Natural killer cell (primary cell): Measurements from ENCODE around the gene MYCN. TPM values are rescaled to one million over a fixed set of nuclear protein-coding genes. Genes with fewer than 3 reads are reported as not detected.
"Not testable (repeated sequence)": the region's sequence is repeated elsewhere in the genome, so short reads cannot be mapped to it uniquely, and the experiment has no call there.

Experiments used
- ATAC-seq, 3 donors: fragments of 150-1000 bp in 2 of 3; fragments of 200-7000 bp in 1 of 3; cut with Tn5 transposase; 1 replicate in 1 of 3; 2 replicates in 2 of 3; pipeline ENCODE4 v1.10.0; 2021; ENCODE audit warnings: mild to moderate bottlenecking in 2 of 3, moderate library complexity in 2 of 3
- DNase-seq, 2 donors: peaks; one replicate each; pipeline versions ENCODE4 v3.0.0 to v3.0.0-alpha.2; 2013 to 2021; ENCODE audit warnings: mixed read lengths in 1 of 2
- H3K27ac ChIP-seq: one replicate; pipeline ENCODE4 v1.5.1; 2013; ENCODE audit warnings: mild to moderate bottlenecking, low read length
- H3K27me3 ChIP-seq: one replicate; pipeline ENCODE4 v1.6.1; 2013; ENCODE audit warnings: low read length; ENCODE audit not compliant: control insufficient read depth, insufficient read depth
- H3K36me3 ChIP-seq: one replicate; pipeline ENCODE4 v1.6.1; 2013; ENCODE audit warnings: low read length; ENCODE audit not compliant: control insufficient read depth, insufficient read depth
- H3K4me1 ChIP-seq: one replicate; pipeline ENCODE4 v1.6.1; 2013; ENCODE audit warnings: low read length; ENCODE audit not compliant: control insufficient read depth, insufficient read depth
- H3K4me3 ChIP-seq: one replicate; pipeline ENCODE4 v1.5.1; 2013; ENCODE audit warnings: low read length
- H3K9me3 ChIP-seq: one replicate; pipeline ENCODE4 v1.6.1; 2013; ENCODE audit warnings: low read length; ENCODE audit not compliant: control insufficient read depth, insufficient read depth
- H3K27ac Mint-ChIP-seq, 2 donors: one replicate each; pipeline ENCODE4 v1.8.0; 2022; ENCODE audit warnings: mild to moderate bottlenecking in 2 of 2, mixed read lengths in 2 of 2, moderate library complexity in 1 of 2
- H3K27me3 Mint-ChIP-seq, 2 donors: one replicate each; pipeline ENCODE4 v1.8.0; 2022; ENCODE audit warnings: low read depth in 2 of 2, mixed read lengths in 2 of 2
- H3K36me3 Mint-ChIP-seq: one replicate; pipeline ENCODE4 v1.8.0; 2022; ENCODE audit warnings: mixed read lengths
- H3K4me1 Mint-ChIP-seq, 2 donors: one replicate each; pipeline ENCODE4 v1.8.0; 2022; ENCODE audit warnings: mixed read lengths in 2 of 2
- H3K4me3 Mint-ChIP-seq: one replicate; pipeline ENCODE4 v1.8.0; 2022; ENCODE audit warnings: mild to moderate bottlenecking, moderate library complexity, mixed read lengths
- H3K9me3 Mint-ChIP-seq, 2 donors: one replicate each; pipeline ENCODE4 v1.8.0; 2022; ENCODE audit warnings: mixed read lengths in 2 of 2
- WGBS: methylation state at CpG from one replicate; pipeline ENCODE4 v1.1.7; 2013; ENCODE audit warnings: missing lambda C conversion rate; ENCODE audit not compliant: insufficient coverage; 5-methylcytosine and 5-hydroxymethylcytosine counted together
- intact Hi-C: fragments of 100-400 bp; cut with micrococcal nuclease; formaldehyde crosslinking; loops from one replicate; pipeline ENCODE4 v1.14.2; 2022
- total RNA-seq, 4 donors: library from RNA; stranded (reverse); fragments of 120-200 nt in 1 of 4; gene quantifications; one replicate each; pipeline versions ENCODE4 v1.2.3 to v1.2.4, GENCODE V29; 2013 to 2022
- TF ChIP-seq, protein P1 (sequence below): fragments of 200-600 bp; IDR thresholded peaks from one replicate; pipeline ENCODE4 v1.8.0; 2022; ENCODE audit warnings: antibody characterized with exemption

MYCN gene
- total RNA-seq, 3 donors from 2014 or later (not counting 1 experiment from before 2014, with no cell fraction given), result 0.18 TPM; not detected in 2

DNA sequence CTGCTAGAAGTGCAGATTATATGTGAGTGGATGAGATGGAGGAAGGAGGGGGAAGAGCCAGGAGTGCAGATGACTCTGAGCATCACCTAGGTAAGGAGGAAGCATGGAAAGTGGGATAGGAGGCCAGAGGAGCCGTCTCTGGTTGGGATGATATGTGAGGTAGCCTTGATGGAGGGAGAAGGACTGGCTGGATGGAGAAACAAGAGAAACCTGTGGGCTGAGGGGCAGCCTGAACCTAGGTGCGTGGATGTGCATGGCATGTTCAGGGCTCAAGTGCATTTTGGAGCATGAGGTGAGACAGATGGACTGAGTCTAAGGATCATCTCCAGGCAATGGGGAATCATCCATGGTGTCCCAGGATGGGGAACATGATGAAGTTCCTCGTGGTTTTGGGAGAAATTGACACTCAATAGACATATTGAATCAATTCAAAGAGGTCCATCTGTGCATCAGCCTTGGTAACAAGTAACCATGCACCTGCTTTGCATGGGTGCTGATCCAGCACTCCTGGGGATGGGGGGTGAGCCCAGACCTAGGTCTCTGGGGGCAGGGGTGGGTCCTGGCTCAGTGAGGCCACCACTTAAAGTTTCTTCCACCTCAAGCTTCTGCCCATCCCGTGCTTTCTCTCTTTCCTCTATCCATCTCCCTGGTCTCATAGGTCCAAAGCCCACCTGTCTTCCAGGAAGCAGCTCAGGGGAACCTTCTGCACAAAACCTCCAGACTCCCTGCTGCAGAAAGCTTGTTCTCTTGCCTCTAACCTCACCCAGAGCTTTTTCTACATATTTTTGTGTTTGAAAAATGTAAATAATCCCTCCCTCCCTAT, 19.2 kb downstream of the MYCN start:
- Histone ChIP-seq H3K4me1 (no peaks in the 10 kb centered on the region), H3K9me3 (no peaks in the 10 kb centered on the region), H3K27me3 (no peaks in the 10 kb centered on the region), H3K27ac (no peak overlapping the region), H3K36me3 (no peaks in the 10 kb centered on the region), H3K4me3 (no peak overlapping the region)
- WGBS, result 66% methylated on average over 4 of the region's 4 CpGs
- intact Hi-C loops, result no loop called here
- no peak for DNase-seq
- no peaks in the 10 kb centered on the region for H3K9me3 Mint-ChIP-seq
- H3K4me1 Mint-ChIP-seq, result peaks cover 0 to 4% of the 10 kb centered on the region in 2 donors
- no peak for ATAC-seq
- H3K36me3 Mint-ChIP-seq, result no peaks in the 10 kb centered on the region
- no peak overlapping the region for H3K4me3 Mint-ChIP-seq
- H3K27me3 Mint-ChIP-seq, result no peaks in the 10 kb centered on the region
- TF ChIP-seq, protein P1, sequence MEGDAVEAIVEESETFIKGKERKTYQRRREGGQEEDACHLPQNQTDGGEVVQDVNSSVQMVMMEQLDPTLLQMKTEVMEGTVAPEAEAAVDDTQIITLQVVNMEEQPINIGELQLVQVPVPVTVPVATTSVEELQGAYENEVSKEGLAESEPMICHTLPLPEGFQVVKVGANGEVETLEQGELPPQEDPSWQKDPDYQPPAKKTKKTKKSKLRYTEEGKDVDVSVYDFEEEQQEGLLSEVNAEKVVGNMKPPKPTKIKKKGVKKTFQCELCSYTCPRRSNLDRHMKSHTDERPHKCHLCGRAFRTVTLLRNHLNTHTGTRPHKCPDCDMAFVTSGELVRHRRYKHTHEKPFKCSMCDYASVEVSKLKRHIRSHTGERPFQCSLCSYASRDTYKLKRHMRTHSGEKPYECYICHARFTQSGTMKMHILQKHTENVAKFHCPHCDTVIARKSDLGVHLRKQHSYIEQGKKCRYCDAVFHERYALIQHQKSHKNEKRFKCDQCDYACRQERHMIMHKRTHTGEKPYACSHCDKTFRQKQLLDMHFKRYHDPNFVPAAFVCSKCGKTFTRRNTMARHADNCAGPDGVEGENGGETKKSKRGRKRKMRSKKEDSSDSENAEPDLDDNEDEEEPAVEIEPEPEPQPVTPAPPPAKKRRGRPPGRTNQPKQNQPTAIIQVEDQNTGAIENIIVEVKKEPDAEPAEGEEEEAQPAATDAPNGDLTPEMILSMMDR, result no peak
- H3K27ac Mint-ChIP-seq, result no peak overlapping the region

DNA sequence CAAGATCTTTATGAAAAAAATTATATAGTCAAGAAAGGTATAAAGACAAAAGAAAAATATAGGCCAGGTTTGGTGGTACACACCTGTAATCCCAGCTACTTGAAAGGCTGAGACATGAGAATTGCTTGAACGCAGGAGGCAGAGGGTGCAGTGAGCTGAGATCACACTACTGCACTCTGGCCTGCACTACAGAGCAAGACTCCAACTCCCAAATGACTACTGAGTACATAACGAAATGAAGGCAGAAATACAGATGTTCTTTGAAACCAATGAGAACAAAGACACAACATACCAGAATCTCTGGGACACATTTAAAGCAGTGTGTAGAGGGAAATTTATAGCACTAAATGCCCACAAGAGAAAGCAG, 19.8 kb downstream of the MYCN start:
- not testable (repeated sequence) for H3K36me3 Mint-ChIP-seq

DNA sequence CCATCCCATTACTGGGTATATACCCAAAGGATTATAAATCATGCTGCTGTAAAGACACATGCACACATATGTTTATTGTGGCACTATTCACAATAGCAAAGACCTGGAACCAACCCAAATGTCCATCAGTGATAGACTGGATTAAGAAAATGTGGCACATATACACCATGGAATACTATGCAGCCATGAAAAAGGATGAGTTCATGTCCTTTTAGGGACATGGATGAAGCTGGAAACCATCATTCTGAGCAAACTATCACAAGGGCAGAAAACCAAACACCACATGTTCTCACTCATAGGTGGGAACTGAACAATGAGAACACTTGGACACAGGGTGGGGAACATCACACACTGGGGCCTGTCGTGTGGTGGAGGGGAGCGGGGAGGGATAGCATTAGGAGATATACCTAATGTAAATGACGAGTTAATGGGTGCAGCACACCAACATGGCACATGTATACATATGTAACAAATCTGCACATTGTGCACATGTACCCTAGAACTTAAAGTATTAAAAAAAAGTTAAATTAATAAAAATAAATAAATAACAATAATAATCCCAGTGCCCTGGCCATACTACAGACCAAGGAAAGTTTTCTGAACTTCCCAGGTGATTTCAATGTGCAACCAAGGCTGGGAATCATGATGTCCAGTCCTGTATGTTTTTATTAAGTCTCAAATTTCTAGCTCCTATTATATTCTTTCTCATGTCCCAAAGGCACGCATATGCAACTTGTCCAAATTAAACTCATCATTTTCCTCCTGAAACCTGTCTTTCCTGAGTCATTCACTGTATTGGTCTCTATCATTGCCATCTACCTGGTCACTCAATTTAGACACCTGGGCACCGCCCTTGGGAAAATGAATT, 23.0 kb downstream of the MYCN start:
- intact Hi-C loops, H3K9me3 Mint-ChIP-seq, ATAC-seq, H3K36me3 Mint-ChIP-seq, H3K9me3 ChIP-seq, H3K27me3 ChIP-seq, H3K27ac ChIP-seq, H3K4me3 Mint-ChIP-seq, DNase-seq, H3K4me3 ChIP-seq, H3K36me3 ChIP-seq, H3K27me3 Mint-ChIP-seq: not testable (repeated sequence)
- WGBS, result 94% methylated on average over 2 of the region's 5 CpGs
- peaks cover 20 to 32% of the 10 kb centered on the region in 2 donors for H3K4me1 Mint-ChIP-seq
- peak overlapping the region in 1 of 2 donors; percentile 29 for H3K27ac Mint-ChIP-seq
- H3K4me1 ChIP-seq, result peaks cover 17% of the 10 kb centered on the region

More for the DNA sequence above, 19.8 kb downstream of the MYCN start:
- ATAC-seq, H3K27ac ChIP-seq, intact Hi-C loops, H3K36me3 ChIP-seq, H3K27me3 ChIP-seq, H3K4me1 Mint-ChIP-seq, H3K27ac Mint-ChIP-seq, H3K27me3 Mint-ChIP-seq, DNase-seq, H3K9me3 ChIP-seq, H3K4me3 Mint-ChIP-seq, H3K4me3 ChIP-seq, H3K4me1 ChIP-seq, H3K9me3 Mint-ChIP-seq: not testable (repeated sequence)
- 65% methylated on average over 2 of the region's 2 CpGs for WGBS

DNA sequence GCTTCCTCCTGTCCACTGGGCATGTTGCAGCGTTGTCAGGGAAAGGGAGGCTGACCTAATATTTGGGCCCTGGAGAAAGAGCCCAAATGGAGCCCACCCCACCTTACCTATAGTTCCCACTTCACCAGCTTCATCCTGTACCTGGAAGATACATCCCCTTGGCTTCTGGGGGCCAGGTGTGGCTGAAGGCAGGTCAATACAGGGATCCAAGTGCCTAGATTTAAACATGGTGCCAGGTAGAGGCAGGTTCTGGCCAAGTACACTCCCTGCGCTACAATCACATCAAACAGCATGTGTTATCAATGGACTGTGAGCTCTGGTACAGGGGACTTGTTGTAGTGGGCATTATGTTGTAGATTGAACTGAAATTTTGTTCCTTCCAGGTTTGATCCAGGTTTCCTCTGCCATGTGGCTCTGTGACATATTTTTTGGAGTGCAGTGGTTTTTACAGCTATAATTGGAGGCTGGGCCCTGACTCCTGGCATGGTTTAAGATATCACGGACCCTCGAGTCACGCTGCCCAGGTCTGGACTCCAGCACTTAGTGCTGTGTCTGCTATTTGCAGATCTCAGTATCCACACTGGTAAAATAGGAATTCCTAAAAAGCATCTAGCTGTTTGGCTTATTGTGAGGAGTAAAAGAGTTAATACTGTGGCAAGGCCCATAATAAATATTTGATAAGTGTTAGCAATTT, 23.8 kb downstream of the MYCN start:
- Mint-ChIP-seq H3K36me3 (no peaks in the 10 kb centered on the region), H3K27me3 (no peaks in the 10 kb centered on the region), H3K27ac (peak overlapping the region in 1 of 2 donors; percentile 29), H3K4me3 (no peak overlapping the region), H3K9me3 (no peaks in the 10 kb centered on the region), H3K4me1 (peaks cover 20 to 32% of the 10 kb centered on the region in 2 donors)
- Histone ChIP-seq H3K9me3 (no peaks in the 10 kb centered on the region), H3K4me3 (no peak overlapping the region), H3K4me1 (peaks cover 17% of the 10 kb centered on the region), H3K27me3 (no peaks in the 10 kb centered on the region), H3K27ac (no peak overlapping the region), H3K36me3 (no peaks in the 10 kb centered on the region)
- intact Hi-C loops, result no loop called here
- no peak for DNase-seq
- ATAC-seq, result no peak
- TF ChIP-seq, protein P1, result no peak
- WGBS, result 98% methylated on average over 5 of the region's 5 CpGs
